ENCODE data around the gene CDH2. TPM values are rescaled to one million over a fixed set of nuclear protein-coding genes. Genes with fewer than 3 reads are reported as not detected.
A peak's percentile ranks its signal among the peaks of the same experiment; 100 is the strongest.

CDH2 gene
- total RNA-seq, 1 experiment from 2014 or later, result 36.2 TPM

DNA sequence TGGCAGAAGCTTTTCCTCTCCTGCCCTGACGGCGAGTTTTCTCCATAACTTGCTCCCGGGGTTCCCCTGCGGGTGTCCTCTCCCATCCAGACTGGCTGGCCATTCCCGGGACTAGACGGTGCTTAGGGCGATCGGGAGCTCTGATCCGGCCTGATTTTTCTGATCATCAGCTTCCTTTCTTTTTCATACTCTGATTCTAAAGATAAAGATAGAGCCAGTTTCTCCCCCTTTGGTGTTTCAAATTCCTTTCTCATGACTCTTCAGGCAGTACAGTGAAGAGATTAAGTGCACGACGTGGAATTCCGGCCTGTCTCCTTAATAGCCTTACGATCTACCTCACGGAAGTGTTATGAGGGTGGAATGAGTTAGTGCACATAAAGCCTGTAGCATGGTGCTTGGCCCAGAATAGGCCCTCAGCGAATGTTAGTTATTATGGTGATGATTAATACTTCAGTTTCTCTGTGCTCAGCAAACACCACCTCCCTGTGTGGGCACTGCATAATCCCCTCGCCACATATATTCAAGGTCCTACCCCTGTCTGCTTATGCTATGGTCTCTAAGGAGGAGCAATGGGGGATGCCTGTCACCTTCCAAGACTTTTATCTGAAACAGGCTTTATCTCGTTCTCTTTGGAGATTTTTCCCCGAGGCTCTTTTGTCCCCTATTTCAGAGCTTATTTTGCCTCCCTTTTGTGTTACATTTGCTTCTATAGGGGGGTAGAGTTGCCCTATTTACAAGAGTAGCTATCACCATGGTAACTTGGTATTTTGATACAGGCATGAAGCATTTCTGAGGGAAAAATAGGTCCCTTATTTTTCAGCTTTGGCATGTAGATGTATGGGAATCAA, 254.8 kb downstream of the CDH2 start:
- Histone ChIP-seq H4K8ac (replicated peaks; ENCODE audit: insufficient read length, low read depth, low read length) (no peak overlapping the region), H3K23me2 (ENCODE audit: insufficient read length, low read depth, low read length, poor library complexity, severe bottlenecking) (no peaks in the 10 kb centered on the region), H3T11ph (ENCODE audit: low read length) (no peak overlapping the region), H3K79me1 (ENCODE audit: insufficient read depth, low read depth, low read length, poor library complexity, severe bottlenecking) (no peaks in the 10 kb centered on the region), H3K9ac (ENCODE audit: extremely low read depth, insufficient read length, low read length) (no peak overlapping the region), H3K23ac (ENCODE audit: insufficient read length, low read depth, low read length) (no peak overlapping the region), H2BK15ac (ENCODE audit: low read depth, low read length) (no peak overlapping the region), H2BK12ac (ENCODE audit: insufficient read length, low read depth, low read length) (no peak overlapping the region), H3K4me2 (ENCODE audit: insufficient read depth, insufficient read length, low read length) (no peak overlapping the region), H3K4ac (ENCODE audit: low read depth, low read length) (no peak overlapping the region), H3K56ac (ENCODE audit: insufficient read length, low read depth, low read length) (no peak overlapping the region), H2AK5ac (ENCODE audit: insufficient read length, low read length) (no peak overlapping the region), H3K9me3 (ENCODE audit: control insufficient read depth, low read depth, low read length) (no peaks in the 10 kb centered on the region), H3K4me1 (ENCODE audit: insufficient read depth, low read length) (no peaks in the 10 kb centered on the region), H2BK120ac (ENCODE audit: low read depth, low read length, poor library complexity, severe bottlenecking) (no peak overlapping the region), H4K91ac (ENCODE audit: insufficient read length, low read depth, low read length) (no peak overlapping the region), H4K5ac (ENCODE audit: insufficient read length, low read depth, low read length) (no peak overlapping the region), H2AFZ (ENCODE audit: low read length) (no peak overlapping the region), H3K27me3 (ENCODE audit: insufficient read depth, low read length) (no peaks in the 10 kb centered on the region), H2BK20ac (ENCODE audit: low read depth, low read length, poor library complexity, severe bottlenecking) (no peak overlapping the region), H3K79me2 (ENCODE audit: insufficient read depth, low read length) (no peaks in the 10 kb centered on the region), H3K14ac (ENCODE audit: insufficient read depth, low read length) (no peak overlapping the region), H3K18ac (ENCODE audit: insufficient read length, low read depth, low read length) (no peak overlapping the region), H3K27ac (ENCODE audit: insufficient read length, low read depth, low read length) (no peak overlapping the region), H4K20me1 (ENCODE audit: control insufficient read depth, insufficient read depth, insufficient read length) (no peaks in the 10 kb centered on the region), H2BK5ac (ENCODE audit: insufficient read length, low read length) (no peak overlapping the region)
- no peaks in the 10 kb centered on the region for H3K9me3 Mint-ChIP-seq
- peaks cover 15 to 17% of the 10 kb centered on the region in 2 experiments for H3K4me1 Mint-ChIP-seq
- TF ChIP-seq, protein P1, sequence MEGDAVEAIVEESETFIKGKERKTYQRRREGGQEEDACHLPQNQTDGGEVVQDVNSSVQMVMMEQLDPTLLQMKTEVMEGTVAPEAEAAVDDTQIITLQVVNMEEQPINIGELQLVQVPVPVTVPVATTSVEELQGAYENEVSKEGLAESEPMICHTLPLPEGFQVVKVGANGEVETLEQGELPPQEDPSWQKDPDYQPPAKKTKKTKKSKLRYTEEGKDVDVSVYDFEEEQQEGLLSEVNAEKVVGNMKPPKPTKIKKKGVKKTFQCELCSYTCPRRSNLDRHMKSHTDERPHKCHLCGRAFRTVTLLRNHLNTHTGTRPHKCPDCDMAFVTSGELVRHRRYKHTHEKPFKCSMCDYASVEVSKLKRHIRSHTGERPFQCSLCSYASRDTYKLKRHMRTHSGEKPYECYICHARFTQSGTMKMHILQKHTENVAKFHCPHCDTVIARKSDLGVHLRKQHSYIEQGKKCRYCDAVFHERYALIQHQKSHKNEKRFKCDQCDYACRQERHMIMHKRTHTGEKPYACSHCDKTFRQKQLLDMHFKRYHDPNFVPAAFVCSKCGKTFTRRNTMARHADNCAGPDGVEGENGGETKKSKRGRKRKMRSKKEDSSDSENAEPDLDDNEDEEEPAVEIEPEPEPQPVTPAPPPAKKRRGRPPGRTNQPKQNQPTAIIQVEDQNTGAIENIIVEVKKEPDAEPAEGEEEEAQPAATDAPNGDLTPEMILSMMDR (conservative IDR thresholded peaks at IDR 0.05), result no peak
- no peaks in the 10 kb centered on the region for H3K36me3 Mint-ChIP-seq (ENCODE audit: insufficient read depth in 1 of 3, low read depth in 3 of 3)
- peak; percentile 28 for DNase-seq
- no CpG with 5 or more reads among the region's 18 CpGs for WGBS (ENCODE audit: extremely low coverage, insufficient read length, low lambda C conversion rate)
- no peak overlapping the region; a peak in 1 of 7 replicates for H3K27ac Mint-ChIP-seq
- no peaks in the 10 kb centered on the region for H3K27me3 Mint-ChIP-seq (ENCODE audit: low read depth)
- no peak overlapping the region for H3K4me3 Mint-ChIP-seq
